Retina (tissue), 1 donor: ENCODE data around the gene HOXA4.

Source experiments
- DNase-seq: peaks from one replicate; pipeline ENCODE4 v3.0.0-alpha.2; 2016

Gene HOXA4

GRCh38 chr7:27115221-27116026, 15.1 kb downstream of the HOXA4 start:
- peak; percentile 74 for DNase-seq

DNA sequence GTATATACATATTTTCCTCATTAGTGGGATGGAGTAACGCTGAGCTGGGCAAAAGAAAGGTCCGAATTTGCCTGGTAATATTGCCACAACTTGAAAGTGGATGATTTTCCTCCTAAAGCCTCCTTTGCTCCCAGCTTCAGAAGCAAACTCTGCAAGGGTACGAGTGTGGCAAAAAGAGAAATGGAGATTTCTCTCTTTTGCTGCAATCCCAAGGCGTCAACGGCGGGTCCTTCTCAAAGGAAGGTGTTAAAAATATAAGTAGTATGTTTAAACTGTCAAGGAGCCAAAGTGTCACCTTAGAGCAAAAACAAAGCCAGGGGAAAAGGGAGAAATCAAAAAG, 15.7 kb downstream of the HOXA4 start:
- peak; percentile 50 for DNase-seq

DNA sequence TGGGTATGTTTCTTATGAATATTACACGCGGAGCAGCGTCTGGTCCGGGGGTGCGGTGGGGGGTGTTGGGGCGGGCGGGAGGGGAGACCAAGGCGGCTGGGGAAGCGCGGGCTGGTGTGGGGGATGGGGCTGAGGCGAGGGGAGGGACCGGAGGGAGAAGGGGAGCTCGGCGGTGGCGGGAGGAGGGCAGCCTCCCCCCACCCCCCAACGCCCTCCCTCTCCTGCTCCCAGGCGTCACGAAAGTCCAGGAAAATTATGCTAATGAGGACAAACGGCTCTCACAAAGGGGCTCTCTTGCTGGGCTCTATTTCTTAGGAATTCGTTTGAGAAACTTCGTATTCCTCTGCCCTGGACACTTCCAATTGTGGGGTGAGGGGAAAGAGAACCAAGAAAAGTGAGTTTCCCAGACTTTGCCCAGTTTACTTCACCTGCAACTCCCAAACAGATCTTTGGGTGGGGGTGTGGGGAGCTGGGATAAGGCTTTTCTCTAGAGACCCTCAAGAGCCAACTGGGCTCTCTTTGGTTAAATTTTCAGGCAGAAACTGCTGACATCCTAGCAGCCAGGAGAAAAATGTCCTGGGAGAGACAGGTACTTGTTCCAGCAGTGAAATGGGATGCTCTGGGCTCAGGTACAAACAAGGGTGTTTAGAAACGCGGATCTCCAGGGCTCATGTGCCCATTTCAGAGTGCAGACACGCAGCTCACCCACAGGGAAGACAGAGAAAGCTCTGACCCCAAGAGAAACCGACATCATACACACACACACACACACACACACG, 16.4 kb downstream of the HOXA4 start:
- DNase-seq: no peak

DNA sequence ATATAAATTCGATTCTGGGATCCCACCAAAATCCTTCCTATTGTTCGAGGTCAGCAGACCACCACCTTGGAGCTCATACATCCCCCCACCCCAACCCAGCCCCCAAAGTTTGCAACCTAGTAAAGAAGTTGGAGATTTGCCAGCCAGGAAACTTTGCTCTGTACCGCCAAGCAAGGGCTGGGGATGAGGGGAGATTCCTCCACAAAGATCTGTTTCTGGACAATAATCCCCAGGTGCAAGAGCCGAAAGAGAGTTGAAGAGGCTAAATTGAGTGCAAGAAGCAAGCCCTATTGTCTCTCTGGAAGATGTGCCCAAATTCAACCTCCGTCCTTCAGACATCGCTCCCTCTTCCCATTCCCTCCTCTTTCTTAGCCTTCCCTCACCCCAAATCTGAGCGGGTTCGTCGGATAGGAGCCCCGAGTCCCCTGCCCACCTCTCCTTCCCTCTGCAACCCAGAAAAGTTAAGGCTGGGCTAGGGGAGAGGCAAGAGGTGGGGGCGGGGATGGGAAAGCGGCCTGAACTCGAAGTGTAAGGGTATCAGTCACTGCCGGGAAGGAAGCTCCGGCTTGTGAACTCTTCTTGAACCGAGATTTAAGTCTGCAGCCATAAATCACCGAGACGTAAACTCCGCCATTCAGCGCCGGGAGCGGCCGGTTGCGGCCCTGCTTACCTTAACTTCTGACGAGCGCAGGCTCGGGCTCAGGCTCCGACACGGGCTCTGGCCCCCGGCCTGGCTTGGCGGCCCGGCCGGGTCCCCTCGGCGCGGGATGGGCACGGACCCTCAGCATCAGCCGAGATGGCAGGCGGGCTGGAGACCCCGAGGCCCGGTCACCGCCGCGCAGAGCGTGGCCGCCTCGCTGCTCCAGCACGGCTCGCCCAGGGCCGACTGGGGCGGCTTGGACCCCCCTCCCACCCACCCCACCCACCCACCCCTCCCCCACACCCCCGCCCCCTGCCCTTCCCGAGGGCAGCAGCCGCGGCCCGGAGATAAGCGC, 17.3 kb downstream of the HOXA4 start:
- DNase-seq: peak; percentile 71

- DNase-seq: no peak
Measured at GRCh38 chr7:27112361-27112760, 18.2 kb downstream of the HOXA4 start.

DNA sequence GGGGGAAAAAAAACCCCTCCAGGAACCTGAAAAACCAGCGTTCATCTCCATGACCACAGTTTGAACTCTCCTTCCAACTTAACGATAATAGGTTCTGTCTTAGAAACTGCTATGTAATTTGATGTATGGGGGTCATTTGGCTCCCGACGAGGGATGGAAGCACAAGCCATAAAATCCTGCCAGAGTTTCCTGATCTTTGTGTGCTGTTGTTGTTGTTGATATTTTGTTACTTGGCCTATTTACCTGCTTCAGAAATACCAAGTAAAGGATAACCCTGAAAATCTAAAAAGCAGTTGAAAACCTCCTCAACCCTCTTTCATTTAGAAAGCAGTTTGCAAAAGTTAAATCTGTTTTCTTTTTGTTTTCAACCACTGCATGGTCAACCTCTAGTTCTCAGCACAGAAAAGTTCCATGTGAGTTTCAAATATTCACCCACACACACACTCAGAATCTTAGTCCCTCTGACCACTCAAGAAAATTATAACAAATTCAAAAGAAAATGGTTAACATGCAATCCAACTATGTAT, 18.7 kb downstream of the HOXA4 start:
- DNase-seq: no peak

DNA sequence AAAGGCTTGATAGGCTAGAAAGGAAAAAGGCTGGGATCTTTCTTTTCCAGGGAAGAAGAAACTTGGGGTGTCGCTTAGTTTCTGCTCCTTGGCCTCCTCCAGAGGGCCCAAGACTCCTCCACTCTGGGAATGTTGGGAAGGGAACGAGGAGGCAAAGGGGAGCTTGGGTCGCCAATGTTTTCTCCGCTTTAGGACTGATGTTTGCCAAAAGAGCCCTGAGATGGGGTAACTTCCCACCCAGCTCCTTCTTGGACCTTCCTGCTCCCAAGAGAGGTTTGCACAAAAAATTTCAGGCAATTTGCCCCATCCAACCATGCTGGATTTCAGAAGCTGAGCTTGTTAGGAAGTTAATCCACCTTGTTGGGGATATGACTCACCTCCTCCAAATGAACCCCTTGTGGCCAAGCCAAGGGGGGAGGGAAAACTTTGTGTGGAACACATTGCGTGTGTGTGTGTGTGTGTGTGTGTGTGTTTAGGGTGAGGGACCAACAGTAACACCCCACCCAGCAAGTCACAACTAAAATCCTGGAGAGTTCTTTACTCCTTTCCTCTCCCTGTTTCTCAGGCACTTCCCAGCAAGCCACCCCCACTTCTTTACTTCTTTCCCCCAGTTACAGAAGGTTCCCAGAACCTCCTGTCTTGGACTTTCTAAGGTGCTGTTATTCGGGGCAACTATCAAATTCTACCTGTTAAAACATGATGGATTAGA, 19.4 kb downstream of the HOXA4 start:
- DNase-seq: no peak

- peak; percentile 68 for DNase-seq
Measured at GRCh38 chr7:27110186-27111031, 20.1 kb downstream of the HOXA4 start.

GRCh38 chr7:27109466-27110185, 20.9 kb downstream of the HOXA4 start:
- DNase-seq: no peak

- no peak for DNase-seq
Measured at GRCh38 chr7:27108390-27109127, 22.0 kb downstream of the HOXA4 start.

GRCh38 chr7:27107391-27108381, 22.9 kb downstream of the HOXA4 start:
- DNase-seq: no peak

DNA sequence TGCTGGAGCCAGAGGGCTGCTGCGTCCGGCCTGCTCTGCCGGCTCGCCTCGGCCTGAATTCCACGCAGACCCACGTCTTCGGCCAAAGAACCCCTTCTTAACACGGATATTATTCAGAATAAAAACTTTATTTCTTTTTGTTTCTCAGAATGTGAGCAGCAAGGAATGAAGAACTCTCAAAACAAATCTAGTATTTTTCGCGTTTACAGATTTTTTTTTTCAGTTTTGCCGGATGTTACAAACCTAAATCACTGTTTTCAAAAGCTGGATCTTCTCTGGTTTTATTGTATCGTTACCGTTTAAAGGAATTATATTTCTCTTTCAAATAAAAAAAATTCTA, 23.7 kb downstream of the HOXA4 start:
- no peak for DNase-seq

- peak; percentile 84 for DNase-seq
Measured at GRCh38 chr7:27106181-27106900, 24.2 kb downstream of the HOXA4 start.

GRCh38 chr7:27105301-27106031, 25.1 kb downstream of the HOXA4 start:
- DNase-seq: no peak

- DNase-seq: no peak
Measured at GRCh38 chr7:27104341-27105058, 26.1 kb downstream of the HOXA4 start.

- peak; percentile 63 for DNase-seq
Measured at GRCh38 chr7:27103489-27104226, 26.9 kb downstream of the HOXA4 start.
